Panc1 (cell line): ENCODE measurements around the gene NCAPD3. TPM values are rescaled to one million over a fixed set of nuclear protein-coding genes. Genes with fewer than 3 reads are reported as not detected.

Source experiments
- ATAC-seq: fragments of 200-7000 bp; cut with Tn5 transposase; 2 replicates; pipeline ENCODE4 v1.9.1; 2020; ENCODE audit warnings: mild to moderate bottlenecking, moderate library complexity
- BruUV-seq: library from RNA; stranded (reverse); fragments of 400-500 nt; replicated peaks from 2 replicates; lab custom pipeline; 2021; lab: Mats Ljungman, UMichigan
- CTCF ChIA-PET: fragments of 300-600 bp; sonication (Branson Sonifier 250); formaldehyde crosslinking; loops from one replicate; lab custom pipeline; 2022; ENCODE audit warnings: antibody characterized with exemption; lab: Charles Lee
- POLR2A ChIA-PET: fragments of 300-600 bp; sonication (Branson Sonifier 250); formaldehyde crosslinking; loops from one replicate; lab custom pipeline; 2022; ENCODE audit warnings: antibody characterized with exemption; lab: Charles Lee
- DNase-seq: peaks from one replicate; pipeline ENCODE4 v3.0.0-alpha.2; 2010; ENCODE audit warnings: low read depth, low spot score
- H3K27ac ChIP-seq: 2 replicates; pipeline ENCODE4 v1.5.1; 2011; ENCODE audit warnings: mild to moderate bottlenecking, low read length, inconsistent platforms
- H3K27me3 ChIP-seq: fragments of 200-500 bp; sonication (Bioruptor generic); 2 replicates; pipeline ENCODE4 v1.6.0; 2014; ENCODE audit warnings: low read length, inconsistent platforms; ENCODE audit not compliant: control insufficient read depth, insufficient read depth
- H3K36me3 ChIP-seq: fragments of 200-500 bp; sonication (Bioruptor generic); 2 replicates; pipeline ENCODE4 v1.5.1; 2014; ENCODE audit warnings: inconsistent platforms, mild to moderate bottlenecking, low read length, moderate library complexity; ENCODE audit not compliant: control insufficient read depth, insufficient read depth
- H3K4me1 ChIP-seq: 2 replicates; pipeline ENCODE4 v1.5.1; 2011; ENCODE audit warnings: inconsistent platforms, mild to moderate bottlenecking, low read length, moderate library complexity; ENCODE audit not compliant: control insufficient read depth, insufficient read depth
- H3K4me3 ChIP-seq, 2 experiments: 2 replicates each; pipeline ENCODE4 v1.5.1; 2011 to 2012; ENCODE audit warnings: low read depth in 2 of 2, low read length in 2 of 2, mild to moderate bottlenecking in 2 of 2, inconsistent platforms in 1 of 2, moderate library complexity in 1 of 2
- H3K9me3 ChIP-seq: fragments of 200-500 bp; sonication (Bioruptor generic); 2 replicates; pipeline ENCODE4 v1.5.1; 2014; ENCODE audit warnings: low read depth, mild to moderate bottlenecking, inconsistent platforms, low read length, moderate library complexity; ENCODE audit not compliant: control insufficient read depth, insufficient read depth
- POLR2AphosphoS5 ChIP-seq: IDR thresholded peaks from 2 replicates; pipeline ENCODE4 v1.6.1; 2012; ENCODE audit warnings: mild to moderate bottlenecking, low read depth, low read length, moderate library complexity
- SIN3A ChIP-seq: IDR thresholded peaks from 2 replicates; pipeline ENCODE4 v1.6.1; 2012; ENCODE audit warnings: low read depth, mild to moderate bottlenecking, low read length, moderate library complexity, borderline replicate concordance; ENCODE audit not compliant: insufficient read depth
- TCF7L2 ChIP-seq: IDR thresholded peaks from 2 replicates; pipeline ENCODE4 v1.6.1; 2011; ENCODE audit warnings: mild to moderate bottlenecking, low read depth, low read length, inconsistent platforms
- in situ Hi-C: cut with HindIII; loops from 2 replicates; pipeline ENCODE4 v1.10.0; 2016; ENCODE audit warnings: low sequenced_read_pairs, low pct_unique_long_range_greater_than_20kb
- intact Hi-C: fragments of 100-400 bp; cut with micrococcal nuclease; formaldehyde crosslinking; loops from one replicate; pipeline ENCODE4 v1.10.0; 2022; ENCODE audit not compliant: unreplicated experiment
- total RNA-seq: library from RNA; stranded (reverse); gene quantifications from one replicate; pipeline ENCODE4 v1.2.1, GENCODE V29; 2021; ENCODE audit not compliant: unreplicated experiment
- TF ChIP-seq, protein P1 (sequence below): fragments of 450-650 bp; IDR thresholded peaks from 2 replicates; pipeline ENCODE4 v1.5.1; 2017; ENCODE audit warnings: mild to moderate bottlenecking
- TF ChIP-seq, protein P2 (sequence below), 2 experiments: IDR thresholded peaks; 2 replicates each; pipeline ENCODE4 v1.6.1; 2011 to 2012; ENCODE audit warnings: low read depth in 2 of 2, control low read depth in 1 of 2, low read length in 1 of 2, mild to moderate bottlenecking in 1 of 2, moderate library complexity in 1 of 2; ENCODE audit not compliant: insufficient read depth in 1 of 2

Gene NCAPD3
- total RNA-seq, 1 experiment from 2014 or later = 75.9 TPM

DNA sequence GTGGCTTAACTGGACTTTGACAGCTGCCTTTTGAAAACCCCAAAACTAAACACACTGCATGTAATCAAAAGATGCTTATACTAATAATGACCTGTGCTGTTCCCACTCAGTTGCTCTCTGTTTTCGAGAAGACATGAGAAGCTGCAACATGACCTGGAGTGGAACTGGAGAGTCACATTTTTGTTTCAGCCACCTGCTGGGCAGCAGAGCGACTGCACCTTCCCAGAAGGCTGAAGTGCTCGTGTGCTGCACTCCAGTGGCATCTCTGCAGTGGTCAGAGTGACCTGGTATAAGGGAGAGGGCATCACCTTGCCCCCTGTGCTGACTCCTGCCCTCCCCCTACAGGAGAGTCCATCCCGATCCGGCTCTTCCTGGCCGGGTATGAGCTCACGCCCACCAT is 20.8 kb upstream of the NCAPD3 start:
- intact Hi-C loops (no loop called here), in situ Hi-C loops (no loop called here)
- TF ChIP-seq, protein P1, sequence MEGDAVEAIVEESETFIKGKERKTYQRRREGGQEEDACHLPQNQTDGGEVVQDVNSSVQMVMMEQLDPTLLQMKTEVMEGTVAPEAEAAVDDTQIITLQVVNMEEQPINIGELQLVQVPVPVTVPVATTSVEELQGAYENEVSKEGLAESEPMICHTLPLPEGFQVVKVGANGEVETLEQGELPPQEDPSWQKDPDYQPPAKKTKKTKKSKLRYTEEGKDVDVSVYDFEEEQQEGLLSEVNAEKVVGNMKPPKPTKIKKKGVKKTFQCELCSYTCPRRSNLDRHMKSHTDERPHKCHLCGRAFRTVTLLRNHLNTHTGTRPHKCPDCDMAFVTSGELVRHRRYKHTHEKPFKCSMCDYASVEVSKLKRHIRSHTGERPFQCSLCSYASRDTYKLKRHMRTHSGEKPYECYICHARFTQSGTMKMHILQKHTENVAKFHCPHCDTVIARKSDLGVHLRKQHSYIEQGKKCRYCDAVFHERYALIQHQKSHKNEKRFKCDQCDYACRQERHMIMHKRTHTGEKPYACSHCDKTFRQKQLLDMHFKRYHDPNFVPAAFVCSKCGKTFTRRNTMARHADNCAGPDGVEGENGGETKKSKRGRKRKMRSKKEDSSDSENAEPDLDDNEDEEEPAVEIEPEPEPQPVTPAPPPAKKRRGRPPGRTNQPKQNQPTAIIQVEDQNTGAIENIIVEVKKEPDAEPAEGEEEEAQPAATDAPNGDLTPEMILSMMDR = peak; percentile 68
- TF ChIP-seq, protein P2, sequence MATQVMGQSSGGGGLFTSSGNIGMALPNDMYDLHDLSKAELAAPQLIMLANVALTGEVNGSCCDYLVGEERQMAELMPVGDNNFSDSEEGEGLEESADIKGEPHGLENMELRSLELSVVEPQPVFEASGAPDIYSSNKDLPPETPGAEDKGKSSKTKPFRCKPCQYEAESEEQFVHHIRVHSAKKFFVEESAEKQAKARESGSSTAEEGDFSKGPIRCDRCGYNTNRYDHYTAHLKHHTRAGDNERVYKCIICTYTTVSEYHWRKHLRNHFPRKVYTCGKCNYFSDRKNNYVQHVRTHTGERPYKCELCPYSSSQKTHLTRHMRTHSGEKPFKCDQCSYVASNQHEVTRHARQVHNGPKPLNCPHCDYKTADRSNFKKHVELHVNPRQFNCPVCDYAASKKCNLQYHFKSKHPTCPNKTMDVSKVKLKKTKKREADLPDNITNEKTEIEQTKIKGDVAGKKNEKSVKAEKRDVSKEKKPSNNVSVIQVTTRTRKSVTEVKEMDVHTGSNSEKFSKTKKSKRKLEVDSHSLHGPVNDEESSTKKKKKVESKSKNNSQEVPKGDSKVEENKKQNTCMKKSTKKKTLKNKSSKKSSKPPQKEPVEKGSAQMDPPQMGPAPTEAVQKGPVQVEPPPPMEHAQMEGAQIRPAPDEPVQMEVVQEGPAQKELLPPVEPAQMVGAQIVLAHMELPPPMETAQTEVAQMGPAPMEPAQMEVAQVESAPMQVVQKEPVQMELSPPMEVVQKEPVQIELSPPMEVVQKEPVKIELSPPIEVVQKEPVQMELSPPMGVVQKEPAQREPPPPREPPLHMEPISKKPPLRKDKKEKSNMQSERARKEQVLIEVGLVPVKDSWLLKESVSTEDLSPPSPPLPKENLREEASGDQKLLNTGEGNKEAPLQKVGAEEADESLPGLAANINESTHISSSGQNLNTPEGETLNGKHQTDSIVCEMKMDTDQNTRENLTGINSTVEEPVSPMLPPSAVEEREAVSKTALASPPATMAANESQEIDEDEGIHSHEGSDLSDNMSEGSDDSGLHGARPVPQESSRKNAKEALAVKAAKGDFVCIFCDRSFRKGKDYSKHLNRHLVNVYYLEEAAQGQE (IDR thresholded peaks at IDR 0.05; ENCODE audit: insufficient read depth in 1 of 2, low read depth in 2 of 2, low read length in 1 of 2) = no peak
- TF ChIP-seq TCF7L2 (no peak), SIN3A (no peak)
- Histone ChIP-seq H3K4me1 (no peaks in the 10 kb centered on the region), H3K36me3 (no peaks in the 10 kb centered on the region; the same call in 1 of the 2 replicates), H3K9me3 (no peaks in the 10 kb centered on the region), H3K27me3 (no peaks in the 10 kb centered on the region), H3K4me3 (no peak overlapping the region), H3K27ac (no peak overlapping the region)
- ATAC-seq = peak; percentile 84
- CTCF ChIA-PET = interaction anchor here (0.5 to 0.6 kb wide), 2 partner anchors 46 to 737 kb away, joined by 3 to 5 read pairs; no protein-coding TSS in a partner anchor
- POLR2A ChIA-PET = interaction anchor here (1.4 kb wide), 1 partner anchor 11 kb away, joined by 3 read pairs; no protein-coding TSS in a partner anchor
- DNase-seq = no peak
- no TSS peak for BruUV-seq

DNA sequence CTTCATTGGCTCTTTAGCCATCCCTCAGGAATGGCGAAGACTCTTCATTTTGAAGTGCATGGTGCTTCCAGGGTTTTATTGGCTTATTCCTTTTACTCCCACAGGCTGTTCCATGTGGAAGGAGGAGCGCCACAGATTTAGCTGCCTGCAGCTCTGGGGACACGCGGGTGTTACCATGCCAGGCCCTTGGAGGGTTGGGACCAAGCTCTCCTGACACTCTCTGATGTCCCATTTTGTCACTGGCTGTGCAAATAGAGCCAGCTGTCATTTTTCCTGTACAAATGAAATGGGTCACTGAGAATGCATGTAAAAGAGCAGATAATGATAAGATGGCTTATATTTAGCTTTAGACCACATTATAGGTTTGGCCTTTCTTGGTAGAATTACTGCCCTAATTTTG is 20.1 kb upstream of the NCAPD3 start:
- no peak for ATAC-seq
- in situ Hi-C loops (no loop called here), intact Hi-C loops (no loop called here)
- Histone ChIP-seq H3K36me3 (no peaks in the 10 kb centered on the region; the same call in 1 of the 2 replicates), H3K4me1 (no peaks in the 10 kb centered on the region), H3K9me3 (no peaks in the 10 kb centered on the region), H3K27ac (no peak overlapping the region), H3K27me3 (no peaks in the 10 kb centered on the region), H3K4me3 (no peak overlapping the region)
- DNase-seq = no peak
- TF ChIP-seq POLR2AphosphoS5 (no peak), SIN3A (no peak), TCF7L2 (no peak)
- TF ChIP-seq, protein P2 (IDR thresholded peaks at IDR 0.05; ENCODE audit: insufficient read depth in 1 of 2, low read depth in 2 of 2, low read length in 1 of 2) = no peak
- TF ChIP-seq, protein P1 = no peak
- POLR2A ChIA-PET = interaction anchor here (1.4 kb wide), 1 partner anchor 10 kb away, joined by 3 read pairs; no protein-coding TSS in a partner anchor
- CTCF ChIA-PET = interaction anchor here (0.5 kb wide), 1 partner anchor 46 kb away, joined by 5 read pairs; no protein-coding TSS in a partner anchor
- BruUV-seq = no TSS peak
